Pulmonary artery endothelial cell (primary cell): ENCODE measurements around the gene PPM1B. TPM values are rescaled to one million over a fixed set of nuclear protein-coding genes. Genes with fewer than 3 reads are reported as not detected.
"Not testable (repeated sequence)": the region's sequence is repeated elsewhere in the genome, so short reads cannot be mapped to it uniquely, and the experiment has no call there.

ENCODE experiments used
- DNase-seq: peaks from one replicate; pipeline ENCODE4 v3.0.0-alpha.2; 2011; ENCODE audit warnings: low read depth, low spot score
- total RNA-seq: library from RNA; depleted of rRNA; stranded (reverse); fragments of >200 nt; gene quantifications from 2 replicates; pipeline ENCODE4 v1.2.3, GENCODE V29; 2014

Gene PPM1B
- total RNA-seq, 1 donor from 2014 or later = 16.0 TPM

DNA sequence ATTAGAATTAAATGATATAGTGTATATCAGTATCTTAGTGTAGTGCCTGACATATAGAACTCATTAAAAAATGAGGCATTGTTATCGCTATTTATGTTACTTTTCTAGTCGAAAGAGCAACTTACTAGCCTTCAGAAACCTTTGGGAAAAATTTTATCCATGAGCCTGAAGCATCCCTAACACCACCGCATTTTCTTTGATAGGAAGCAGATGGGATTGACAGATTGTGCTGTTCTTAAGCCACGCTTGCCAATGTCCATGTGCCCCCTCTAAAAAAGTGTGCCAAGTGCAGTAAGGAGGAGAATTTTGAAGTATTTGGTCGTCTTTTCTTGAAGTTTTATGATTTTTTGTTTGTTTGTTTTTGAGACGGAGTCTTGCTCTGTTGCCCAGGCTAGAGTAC, 29.1 kb downstream of the PPM1B start:
- DNase-seq = no peak

DNA sequence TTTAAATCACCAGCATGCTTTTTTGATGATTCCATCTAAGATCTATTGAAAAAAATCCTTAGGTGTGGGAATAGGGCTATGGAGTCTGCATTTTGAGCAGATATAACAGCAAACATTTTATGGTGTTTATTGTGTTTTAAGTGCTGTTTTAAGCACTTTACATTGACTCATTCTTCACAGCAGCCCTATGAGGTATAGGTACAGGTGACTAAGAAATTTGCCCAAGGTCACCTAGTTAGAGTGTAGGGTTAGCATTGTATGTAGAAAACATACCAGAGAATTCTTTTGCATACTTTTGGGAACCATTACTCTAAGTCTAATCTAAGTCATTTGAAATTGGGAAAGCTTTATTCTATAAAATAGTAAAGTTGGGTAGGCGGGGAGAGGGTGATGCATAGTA, 31.3 kb downstream of the PPM1B start:
- DNase-seq = no peak

DNA sequence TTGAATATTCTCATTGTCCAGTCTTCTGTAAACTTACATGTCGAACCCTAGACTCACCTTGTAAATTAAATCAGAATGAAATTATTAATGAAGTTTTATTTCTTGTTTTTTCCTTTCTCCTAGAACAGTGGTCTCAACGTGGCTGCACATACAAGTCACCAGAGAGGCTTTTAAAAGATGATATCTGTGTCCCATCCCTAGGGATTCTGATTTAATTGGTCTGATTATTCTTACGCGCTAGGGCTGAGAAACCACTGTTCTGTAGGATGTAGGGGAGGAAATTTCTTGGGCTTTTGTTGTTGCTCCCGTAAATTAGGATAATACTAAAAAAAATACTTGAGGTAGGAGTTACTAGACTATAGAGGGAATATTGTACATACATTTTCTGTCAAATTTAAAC, 32.1 kb downstream of the PPM1B start:
- DNase-seq = no peak

DNA sequence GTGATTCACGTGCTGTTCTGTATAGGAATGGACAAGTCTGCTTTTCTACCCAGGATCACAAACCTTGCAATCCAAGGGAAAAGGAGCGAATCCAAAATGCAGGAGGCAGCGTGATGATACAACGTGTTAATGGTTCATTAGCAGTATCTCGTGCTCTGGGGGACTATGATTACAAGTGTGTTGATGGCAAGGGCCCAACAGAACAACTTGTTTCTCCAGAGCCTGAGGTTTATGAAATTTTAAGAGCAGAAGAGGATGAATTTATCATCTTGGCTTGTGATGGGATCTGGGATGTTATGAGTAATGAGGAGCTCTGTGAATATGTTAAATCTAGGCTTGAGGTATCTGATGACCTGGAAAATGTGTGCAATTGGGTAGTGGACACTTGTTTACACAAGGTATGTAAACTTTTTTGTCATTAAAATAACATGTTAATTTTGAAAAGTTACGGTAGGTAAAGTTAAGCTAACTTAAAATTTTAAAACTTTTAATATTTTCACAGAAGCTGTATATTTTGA, 33.0 kb downstream of the PPM1B start:
- DNase-seq = no peak

DNA sequence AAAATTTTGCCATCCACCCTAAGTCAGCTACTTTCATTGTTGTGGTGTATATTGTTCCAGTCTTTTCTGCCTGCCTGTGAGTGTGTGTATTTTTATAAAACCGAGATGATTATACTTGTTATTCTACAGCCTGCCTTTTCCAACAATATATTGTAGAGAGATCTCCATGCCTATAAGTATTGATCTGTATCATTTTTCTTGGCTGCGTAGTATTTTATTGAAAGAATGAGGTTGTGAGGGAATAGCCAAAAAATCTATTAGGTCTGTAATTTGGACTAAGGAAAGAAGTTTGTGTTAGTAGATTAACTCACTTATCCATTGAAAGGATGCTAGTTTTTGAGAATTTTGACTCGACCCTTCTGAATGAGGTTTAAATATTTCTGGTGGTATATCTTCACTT, 34.9 kb downstream of the PPM1B start:
- no peak for DNase-seq

DNA sequence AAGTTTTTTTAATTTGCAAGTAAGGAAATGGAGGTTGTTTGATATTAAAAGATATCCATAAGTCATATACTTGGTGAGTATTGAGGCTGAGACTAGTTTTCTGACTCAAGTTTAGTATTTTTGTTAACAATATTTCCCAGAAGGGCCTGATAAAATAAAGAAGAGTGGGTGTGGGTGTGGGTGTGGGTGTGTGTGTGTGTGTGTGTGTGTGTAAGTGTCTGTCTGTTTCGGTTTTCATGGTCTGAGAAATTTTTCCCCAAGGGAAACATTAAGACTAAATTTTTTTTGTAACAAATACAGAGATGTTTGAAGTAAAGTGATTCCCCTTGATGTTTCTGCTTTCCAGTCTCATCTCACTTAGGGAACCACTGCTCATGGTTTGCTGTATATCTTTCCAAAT, 36.5 kb downstream of the PPM1B start:
- DNase-seq = no peak

DNA sequence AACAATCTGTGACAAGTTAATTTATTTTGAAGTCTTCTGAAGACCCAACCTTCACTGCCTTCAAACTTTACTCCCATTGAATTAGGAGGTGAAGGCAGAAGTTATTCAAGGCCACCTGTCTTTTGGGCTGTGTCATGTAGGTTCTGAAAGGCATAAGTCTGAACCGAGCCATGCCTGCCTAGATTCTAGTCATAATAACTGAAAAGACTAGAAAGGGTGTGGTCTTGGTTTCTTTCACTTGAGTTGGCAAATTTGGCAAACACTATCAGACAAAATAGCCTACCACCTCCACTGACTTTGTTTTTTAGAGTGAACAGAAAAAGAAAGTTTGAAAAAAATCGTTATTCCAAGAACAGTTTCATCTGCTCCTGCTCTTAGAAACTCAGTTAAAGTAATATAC, 38.4 kb downstream of the PPM1B start:
- no peak for DNase-seq

DNA sequence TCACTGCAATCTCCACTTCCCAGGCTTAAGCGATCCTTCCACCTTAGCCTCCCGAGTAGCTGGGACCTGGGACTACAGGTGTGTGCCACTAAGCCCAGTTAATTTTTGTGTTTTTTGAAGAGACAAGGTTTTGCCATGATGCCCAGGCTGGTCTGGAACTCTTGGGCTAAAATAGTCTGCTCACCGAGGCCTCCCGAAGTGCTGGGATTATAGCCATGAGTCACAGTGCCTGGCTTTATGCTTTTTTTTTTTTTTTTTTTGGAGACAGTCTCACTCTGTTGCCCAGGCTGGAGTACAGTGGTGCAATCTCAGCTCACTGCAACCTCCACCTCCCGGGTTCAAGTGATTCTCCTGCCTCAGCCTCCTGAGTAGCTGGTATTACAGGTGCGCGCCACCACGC, 39.0 kb downstream of the PPM1B start:
- DNase-seq = not testable (repeated sequence)

DNA sequence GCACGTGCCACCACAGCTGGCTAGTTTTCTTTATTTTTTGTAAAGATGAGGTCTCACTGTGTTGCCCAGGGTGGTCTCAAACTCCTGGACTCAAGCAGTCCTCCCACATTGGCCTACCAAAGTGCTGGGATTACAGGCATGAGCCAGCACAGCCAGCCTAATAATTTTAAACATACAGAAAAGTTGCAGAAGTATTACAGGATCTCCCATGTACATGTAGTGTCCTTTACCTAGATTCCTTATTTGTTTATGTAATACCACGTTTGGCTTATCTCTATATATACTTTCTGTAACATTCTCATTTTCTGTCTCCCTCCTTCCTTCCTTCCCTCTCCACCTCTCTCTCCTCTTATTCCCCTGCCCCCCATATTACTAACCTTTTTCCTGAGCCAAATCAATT, 41.7 kb downstream of the PPM1B start:
- no peak for DNase-seq

DNA sequence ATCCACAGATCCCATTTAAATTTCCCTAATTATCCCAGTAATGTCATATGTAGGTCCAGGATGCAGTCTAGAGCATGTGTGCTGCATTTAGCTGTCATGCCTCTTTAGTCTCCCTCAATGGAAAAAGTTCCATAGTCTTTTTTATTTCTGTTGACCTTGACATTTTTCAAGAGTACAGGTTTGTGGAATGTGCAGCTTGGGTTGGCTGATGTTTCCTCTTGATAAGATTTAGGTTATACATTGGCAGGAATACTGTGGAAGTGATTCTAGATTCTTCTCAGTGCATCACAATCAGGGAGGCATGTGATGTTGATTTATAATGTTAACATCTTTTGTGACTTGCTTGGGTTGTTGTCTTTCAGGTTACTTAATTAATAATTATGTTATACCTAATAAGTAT, 42.5 kb downstream of the PPM1B start:
- DNase-seq = peak; percentile 49

DNA sequence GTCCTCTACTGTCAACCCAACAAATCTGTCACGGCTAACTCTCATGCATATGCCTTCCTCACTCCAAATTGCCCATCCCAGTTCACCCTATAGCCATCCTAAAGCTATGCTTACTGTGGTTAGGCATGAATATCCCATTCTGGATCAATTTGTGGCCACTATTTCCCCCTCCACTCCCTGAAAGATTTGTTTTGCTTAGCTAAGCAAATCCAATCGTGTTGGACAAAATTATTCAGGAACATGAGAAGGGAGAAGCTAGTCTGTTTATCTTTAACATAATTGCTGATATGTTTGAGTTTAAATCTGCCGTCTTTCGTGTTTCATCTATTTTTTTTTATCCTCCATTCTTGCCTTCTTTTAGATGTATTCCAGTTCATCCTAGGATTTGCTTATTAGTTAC, 43.6 kb downstream of the PPM1B start:
- DNase-seq = no peak

DNA sequence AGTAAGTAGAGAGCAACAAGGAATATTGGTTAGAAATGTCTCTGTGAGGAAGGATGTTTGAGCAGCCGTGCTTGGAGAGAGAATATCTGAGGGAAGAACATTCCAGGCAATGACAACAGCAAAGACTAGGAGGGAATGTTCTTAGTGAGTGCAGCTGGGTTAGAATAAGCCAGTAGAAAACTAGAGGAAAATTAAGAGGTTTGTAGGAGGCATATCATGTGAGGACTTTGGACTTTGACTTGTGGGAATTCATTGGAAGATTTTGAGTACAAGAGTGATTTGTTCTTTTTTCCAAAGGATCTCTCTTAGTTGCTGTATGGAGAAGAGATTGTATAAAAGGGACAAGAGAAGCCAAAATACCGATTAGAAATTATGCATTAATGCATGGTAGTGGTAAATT, 47.2 kb downstream of the PPM1B start:
- DNase-seq = no peak

DNA sequence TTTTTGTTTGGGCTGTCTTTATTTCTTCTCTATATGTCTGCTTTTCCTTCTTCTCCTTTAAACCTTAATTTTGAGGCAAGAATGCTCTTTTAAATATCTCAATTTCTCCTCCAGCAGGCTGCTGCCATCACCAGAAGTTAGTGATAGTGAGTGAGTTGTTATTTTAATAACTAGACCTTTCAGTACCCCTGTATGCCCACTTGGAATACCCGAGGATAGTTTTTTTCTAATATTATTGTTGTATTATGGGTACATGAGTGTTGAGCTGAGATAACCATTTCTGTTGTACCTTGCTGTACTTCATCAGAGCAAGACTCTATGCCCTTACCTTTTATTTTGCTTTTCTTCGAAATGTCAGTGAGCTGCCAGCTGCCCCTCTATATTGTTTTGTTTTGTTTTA, 50.1 kb downstream of the PPM1B start:
- no peak for DNase-seq

DNA sequence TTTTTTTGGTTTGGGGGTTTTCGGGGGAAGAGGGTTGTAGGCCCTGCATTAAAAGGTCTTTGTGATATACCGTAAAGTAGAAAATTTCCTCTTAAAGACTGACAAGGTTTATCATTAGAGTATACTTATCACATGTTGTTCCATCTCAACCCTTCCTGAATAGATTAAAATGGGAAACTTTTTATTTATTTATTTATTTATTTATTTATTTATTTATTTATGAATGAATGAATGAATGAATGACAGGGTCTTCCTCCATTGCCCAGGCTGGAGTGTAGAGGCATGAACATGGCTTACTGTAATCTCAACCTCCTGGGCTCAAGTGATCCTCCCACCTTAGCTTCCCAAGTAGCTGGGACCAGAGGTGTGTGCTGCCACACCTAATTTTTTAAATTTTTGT, 58.1 kb downstream of the PPM1B start:
- DNase-seq = no peak

DNA sequence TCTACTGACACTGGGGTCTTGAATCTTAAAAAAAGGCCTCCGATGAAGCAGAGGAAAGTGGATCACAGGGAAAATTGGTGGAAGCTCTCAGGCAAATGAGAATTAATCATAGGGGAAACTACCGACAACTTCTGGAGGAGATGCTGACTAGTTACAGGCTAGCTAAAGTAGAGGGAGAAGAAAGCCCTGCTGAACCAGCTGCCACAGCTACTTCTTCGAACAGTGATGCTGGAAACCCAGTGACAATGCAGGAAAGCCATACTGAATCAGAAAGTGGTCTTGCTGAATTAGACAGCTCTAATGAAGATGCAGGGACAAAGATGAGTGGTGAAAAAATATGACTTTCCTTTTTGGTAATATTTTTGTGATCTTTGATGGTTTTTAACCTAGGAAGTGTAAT, 61.7 kb downstream of the PPM1B start:
- DNase-seq = no peak

DNA sequence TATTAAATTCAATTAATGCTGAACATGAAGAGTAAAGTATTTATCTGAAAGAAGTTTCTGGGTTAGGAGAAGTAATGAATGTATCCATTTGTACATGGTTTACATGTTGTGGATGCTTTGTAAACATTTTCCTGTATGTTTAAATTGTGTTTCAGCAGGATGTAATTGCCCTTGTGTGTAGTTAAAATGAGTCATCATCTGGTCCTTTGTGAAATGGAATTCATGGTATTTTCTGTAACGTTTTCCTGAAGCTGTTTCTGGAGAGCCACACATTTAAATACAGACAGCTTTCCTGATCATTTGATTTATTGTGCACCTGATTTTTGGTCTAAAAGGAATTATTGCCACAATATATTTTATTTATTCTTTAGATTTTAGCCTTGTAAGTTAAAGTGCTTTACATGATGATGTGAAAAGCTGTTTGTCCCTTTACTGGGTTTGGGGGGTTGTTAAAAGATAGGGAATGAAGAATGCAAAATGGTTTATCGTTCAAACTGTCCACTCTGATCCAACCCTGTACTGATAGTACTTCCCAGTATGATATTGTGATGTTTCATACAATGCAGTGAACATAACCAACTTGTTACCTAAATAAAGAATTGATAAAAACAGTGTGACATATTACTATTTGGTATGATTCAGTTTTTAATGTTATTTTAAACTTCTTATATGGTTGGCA, 64.9 kb downstream of the PPM1B start:
- peak; percentile 30 for DNase-seq

DNA sequence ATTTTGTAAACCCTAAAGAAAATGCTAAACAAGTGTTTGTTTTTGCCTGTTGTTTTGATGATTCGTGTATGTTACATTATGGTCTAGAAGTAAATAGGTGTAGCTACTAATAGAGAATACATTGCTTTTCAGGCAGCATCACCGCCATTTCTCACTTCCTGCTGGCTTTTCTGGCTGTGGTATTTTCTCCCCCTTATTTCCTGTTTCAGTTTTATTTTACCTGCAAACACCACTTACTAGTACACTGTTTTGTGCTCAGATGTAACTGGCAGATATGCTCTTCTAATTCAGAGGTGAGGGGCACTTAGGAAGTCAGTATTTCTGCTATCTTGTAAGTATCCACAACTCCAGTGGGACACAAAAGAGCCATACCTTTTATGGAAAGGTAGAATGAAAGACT, 68.5 kb downstream of the PPM1B start:
- no peak for DNase-seq

DNA sequence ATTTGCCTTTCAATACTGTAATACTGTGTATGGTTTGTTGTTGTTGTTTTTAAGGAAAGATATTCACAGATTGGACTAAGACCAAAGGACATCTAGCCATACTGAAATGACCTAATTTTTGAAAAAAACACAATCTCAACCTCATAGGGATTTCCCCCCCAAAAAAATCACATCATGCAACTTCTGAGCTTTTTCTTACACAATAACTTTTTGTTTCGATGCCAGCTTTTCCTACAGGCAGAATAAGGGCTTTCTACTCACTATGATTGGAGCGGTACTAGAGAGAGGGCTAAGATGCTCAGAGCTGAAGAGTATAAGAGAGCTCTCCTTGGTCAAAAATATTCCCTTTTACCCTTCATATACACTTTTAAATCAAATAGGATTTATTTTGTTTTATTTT, 74.2 kb downstream of the PPM1B start:
- DNase-seq = no peak

DNA sequence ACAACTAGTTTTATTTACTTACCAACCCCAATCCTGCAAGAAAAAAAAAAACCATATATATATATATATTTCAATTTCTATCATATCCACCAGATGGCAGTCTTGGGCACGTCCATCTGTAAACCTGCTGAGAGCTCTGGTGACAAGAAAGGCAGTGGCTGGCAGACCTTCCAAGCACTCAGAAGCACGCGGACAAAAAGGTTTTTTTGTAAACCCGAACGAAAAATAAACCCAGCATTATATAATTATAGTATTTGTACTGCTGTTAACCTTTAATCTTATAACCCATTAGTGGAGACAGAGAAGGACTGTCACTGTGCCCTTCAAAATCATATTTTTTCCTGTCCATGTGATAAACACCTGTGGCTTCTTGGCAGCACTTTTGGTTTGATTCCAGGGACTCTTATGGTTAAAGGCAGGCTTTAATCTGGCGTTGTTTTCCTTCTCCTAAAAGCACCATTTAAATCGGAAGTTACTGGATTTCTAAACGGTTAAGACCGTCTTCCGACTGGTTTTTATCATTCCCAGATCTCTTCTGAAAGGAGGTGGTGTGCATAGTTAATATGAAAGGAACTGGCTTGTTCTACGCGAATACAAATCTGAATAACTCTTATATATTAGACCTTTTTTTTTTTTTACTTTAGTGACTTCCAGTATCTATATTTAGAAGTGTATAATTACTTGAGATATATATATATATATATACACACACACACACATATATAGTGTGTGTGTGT, 75.6 kb downstream of the PPM1B start:
- peak; percentile 44 for DNase-seq

DNA sequence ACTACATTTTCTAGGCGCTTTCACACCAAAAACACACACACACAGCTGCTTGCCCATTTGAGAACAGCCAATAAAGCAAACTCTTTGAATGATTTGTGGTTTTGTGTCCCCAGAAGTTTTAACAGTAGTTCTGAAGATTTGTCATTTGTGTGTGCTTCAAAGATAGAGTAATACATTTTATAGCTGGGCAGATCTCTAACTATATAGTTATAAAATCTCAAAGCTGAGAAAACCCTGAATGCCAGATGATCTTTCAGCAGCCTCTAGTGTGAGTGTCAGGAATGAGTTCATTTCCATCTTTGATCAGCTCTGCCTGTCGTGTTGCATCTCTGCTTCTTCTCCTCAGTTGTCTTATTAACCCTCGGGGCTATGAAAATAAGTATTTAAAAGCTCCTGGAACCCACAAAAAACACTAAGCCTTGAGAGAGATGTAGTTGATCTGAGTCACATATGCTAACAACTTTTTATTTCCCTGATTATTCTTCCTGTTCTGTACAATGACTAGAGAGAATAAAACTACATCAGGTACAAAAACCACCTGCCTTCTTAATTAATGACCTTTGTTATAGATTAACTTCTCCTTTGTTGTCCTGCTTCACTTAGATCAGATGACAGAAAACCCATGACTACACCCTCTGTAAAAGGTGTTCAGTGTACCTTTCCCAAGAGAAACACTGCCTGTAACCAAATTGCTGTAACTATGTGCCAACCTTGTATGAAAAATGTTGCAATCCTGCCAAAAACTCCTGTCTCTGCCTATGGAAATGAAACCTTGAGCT, 76.6 kb downstream of the PPM1B start:
- no peak for DNase-seq

DNA sequence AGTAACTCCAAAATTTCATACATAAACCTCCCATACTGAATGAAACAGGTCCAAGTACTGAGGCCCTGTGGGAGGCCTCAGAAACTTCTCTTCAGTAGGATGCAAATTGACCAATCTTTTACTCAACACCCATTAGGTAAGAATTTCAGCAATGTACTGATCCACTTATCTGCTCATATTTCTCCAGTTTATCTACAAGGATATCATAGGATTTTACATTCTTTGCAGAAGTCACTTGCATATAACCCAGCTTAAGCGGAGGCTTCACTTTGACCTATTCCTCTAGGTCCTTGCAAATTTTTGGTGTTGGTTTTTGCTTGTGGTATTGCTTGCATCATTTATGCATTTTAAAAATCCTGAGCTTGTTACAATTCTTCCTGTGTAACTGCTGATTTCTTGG, 77.8 kb downstream of the PPM1B start:
- no peak for DNase-seq

DNA sequence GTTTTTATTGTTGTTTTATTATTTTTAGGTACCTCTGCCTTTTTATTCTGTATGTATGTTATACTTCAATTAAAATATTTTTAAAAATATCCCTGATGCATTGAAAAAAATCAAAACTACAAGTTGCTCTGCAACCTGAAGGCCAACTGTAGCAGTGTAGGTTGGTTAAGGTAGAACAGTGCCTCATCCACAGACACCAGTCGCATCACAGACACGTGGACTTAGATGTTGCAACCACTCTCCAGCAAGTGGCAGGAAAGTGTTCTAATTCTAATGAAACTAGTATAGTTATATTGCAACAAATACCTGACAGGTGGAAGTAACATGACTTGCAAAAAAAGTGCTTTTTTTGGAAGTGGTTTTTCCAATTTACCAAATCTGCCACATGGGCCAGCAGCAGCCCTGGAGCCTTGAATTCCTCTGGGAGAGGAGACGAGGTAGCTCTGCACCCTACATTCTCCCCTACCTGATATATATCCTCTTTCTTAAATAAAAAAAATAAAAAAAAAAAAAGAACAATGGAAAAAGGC, 78.2 kb downstream of the PPM1B start:
- DNase-seq = no peak
